ENCODE measurements around the gene ZFHX3.
"Not testable (repeated sequence)": the region's sequence is repeated elsewhere in the genome, so short reads cannot be mapped to it uniquely, and the experiment has no call there.

The ZFHX3 gene

DNA sequence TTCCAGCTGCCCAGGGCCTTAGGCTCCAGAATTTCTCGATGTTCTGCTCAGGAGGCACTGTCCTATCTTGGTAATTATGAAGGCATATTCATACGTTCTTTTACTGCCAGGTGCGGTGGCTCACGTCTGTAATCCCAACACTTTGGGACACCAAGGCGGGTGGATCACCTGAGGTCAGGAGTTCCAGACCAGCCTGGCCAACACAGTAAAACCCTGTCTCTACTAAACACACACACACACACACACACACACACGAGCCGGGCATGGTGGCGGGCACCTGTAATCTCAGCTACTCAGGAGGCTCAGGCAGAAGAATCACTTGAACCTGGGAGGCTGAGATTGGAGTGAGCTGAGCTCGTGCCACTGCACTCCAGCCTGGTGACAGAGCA lies 52.1 kb downstream of the ZFHX3 start:
- not testable (repeated sequence) for DNase-seq

GRCh38 chr16:72995151-72995881 lies 52.6 kb downstream of the ZFHX3 start:
- no peak for DNase-seq

DNA sequence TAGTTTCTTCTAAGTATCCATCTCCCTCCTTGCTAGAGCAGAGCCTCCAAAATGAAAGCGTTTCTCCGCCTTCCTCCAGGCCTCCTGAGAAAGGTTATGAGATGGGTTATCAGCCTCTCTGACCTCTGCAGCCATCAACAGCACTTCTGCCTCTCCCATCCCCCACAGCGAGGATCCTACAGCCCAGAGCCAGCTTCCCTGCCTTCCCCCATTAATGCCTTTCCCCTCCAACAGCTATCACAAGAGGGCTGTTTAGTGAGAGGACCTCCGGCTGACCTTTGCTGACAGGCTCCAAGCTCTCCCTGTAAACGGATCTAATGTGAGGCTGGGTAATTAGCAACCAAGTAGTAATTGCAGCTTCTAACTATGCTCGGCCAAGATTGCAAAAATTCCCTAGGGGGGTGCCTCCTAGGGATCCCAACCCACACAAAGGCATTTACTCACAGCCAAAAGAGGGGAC lies 55.8 kb downstream of the ZFHX3 start:
- DNase-seq: no peak

DNA sequence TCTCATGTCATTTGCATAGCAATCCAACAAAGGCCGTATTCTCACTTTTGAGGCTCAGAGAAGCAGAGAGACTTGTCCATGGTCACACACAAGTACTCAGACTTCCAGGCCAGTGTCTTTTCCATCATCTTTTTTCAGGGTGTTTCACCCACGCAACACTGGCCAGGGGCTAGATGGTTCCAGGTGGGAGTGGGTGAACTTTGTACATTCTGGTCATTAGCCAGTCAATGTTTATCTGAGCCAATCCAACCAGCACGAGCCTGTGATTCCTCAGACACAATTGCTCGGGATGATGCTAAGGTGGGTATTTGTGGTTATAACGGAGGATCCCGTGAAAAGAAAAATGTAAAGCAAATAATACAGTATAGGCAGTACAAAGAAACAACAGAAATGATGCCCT lies 56.3 kb downstream of the ZFHX3 start:
- no peak for DNase-seq

GRCh38 chr16:72991211-72991610 lies 56.7 kb downstream of the ZFHX3 start:
- no peak for DNase-seq

DNA sequence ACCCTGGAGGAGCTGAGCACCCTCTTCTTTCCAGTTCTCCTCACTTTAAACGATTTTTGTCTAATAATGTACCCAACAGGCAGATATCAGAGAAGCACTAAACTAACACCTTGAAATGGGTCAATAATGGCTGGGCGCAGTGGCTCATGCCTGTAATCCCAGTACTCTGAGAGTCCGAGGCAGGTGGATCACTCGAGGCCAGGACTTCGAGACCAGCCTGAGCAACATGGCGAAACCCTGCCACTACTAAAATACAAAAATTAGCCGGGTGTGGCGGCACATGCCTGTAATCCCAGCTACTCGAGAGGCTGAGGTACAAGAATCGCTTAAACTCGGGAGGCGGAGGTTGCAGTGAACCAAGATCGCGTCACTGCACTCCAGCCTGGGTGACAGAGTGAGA lies 57.4 kb downstream of the ZFHX3 start:
- DNase-seq: no peak

GRCh38 chr16:72989579-72990551 lies 58.1 kb downstream of the ZFHX3 start:
- peak; percentile 41 for DNase-seq

DNA sequence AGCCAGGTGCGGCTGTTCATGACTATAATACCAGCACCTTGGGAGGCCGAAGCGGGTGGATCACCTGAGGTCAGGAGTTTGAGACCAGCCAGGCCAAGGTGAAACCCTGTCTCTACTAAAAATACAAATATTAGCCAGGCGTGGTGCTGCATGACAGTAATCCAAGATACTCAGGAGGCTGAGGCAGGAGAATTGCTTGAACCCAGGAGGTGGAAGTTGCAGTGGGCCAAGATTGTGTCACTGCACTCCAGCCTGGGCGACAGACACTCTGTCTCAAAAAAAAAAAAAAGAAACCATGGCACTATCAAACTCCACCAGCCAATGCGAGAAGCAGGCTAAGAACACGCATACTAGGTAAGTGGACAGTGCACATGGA lies 58.7 kb downstream of the ZFHX3 start:
- DNase-seq: not testable (repeated sequence)

DNA sequence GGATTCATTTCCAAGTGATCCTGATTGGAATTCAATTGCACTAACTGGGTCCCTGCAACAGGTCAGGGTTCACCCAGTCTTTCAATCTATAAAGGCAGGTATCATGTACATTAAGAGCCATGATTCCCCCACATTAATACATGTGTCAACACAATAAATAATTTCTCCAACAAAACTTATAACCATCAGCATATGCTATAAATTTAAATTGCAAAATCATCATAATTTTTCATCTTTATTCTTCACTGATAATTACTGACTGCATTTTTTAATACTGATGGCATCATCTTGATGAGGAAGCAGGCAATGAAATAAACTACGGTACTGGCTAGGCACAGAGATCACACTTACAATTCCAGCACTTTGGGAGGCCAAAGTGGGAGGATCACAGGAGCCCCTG lies 59.4 kb downstream of the ZFHX3 start:
- DNase-seq: no peak

- DNase-seq: no peak
These were observed 60.4 kb downstream of the ZFHX3 start for GRCh38 chr16:72987480-72987901.

- no peak for DNase-seq
These were observed 61.9 kb downstream of the ZFHX3 start for GRCh38 chr16:72985995-72986394.

- DNase-seq: no peak
These were observed 62.6 kb downstream of the ZFHX3 start for GRCh38 chr16:72985148-72985941.

DNA sequence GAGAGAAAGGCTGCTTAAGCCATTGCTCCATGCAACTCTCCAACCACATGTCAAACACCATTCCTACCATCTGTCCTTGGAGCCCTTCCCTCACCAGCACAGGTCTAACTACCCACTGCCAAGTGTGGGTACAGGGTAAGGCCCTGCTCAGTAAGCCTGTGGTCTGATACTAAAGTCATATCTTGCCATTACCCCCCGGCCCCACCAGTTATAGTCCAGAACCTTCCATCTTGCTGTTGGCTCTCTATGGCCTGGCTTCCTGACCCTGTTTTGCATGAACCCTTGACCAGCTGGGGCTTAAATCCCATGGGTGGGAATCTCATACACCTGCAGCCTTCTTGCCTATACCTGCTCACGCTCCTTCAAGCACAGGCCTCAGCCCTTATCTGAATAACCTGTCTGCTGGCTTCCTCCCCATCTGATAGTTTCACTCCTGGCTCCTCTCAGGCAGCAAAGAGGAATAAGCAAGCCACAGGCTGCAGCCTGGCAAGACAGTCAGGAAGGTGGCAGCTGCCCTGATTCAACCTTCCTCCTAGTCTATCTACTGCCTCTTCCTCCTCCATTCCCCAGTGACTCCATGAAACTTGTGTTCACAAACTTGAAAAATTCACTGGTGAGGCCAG lies 64.1 kb downstream of the ZFHX3 start:
- no peak for DNase-seq

DNA sequence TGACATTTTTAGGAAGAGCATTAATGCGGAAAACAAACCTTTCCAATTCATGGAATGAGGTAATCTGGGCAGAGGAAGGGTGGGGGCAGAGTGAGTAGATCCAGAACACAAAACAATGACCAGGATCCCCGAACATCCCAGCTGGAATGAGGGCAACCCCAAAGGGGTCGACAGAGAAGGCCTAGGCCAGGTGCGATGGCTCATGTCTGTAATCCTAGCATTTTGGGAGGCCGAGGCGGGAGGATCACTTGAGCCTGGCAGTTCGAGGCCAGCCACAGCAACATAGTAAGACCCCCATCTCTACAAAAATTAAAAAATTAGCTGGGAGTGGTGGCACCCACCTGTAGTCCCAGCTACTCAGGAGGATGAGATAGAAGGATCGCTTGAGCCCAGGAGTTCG lies 64.7 kb downstream of the ZFHX3 start:
- DNase-seq: no peak

DNA sequence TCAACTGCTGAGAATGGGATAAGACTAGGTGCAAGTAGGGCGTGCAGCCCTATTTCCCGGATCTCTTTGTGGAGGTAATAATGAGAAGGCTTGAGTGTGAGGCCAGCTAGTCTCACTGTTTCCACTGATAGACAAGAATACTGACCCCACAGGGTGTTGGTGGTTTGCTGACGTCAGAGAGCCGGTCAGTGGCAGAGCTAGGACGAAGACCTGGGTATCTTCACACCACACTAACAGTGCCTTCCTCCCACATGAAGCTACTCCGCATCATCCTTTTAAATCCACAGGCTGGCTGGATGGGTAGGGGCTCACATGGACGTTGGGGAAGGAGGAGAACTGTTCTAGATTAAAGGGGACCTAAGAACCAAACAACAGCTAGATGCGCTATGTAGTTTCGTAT lies 68.0 kb downstream of the ZFHX3 start:
- DNase-seq: no peak

DNA sequence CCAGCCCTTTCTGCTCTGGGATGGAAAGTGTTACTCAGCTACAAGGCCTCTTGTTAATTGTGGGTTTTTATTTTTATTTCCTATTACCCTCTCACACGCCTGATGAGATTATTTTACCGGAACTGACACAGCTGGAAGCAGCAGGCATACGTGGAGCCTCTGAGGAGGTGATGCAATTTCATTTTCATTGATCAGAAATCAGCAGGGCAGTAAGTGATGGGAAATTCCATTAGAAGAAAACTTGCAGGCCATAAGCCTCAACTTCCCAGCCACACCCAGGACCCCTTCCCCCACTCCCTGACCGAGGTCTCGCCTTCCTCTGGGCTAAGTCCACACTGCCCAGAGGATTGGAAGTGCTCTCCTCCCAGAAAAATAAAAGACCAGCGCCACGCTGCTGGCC lies 69.7 kb downstream of the ZFHX3 start:
- DNase-seq: no peak

DNA sequence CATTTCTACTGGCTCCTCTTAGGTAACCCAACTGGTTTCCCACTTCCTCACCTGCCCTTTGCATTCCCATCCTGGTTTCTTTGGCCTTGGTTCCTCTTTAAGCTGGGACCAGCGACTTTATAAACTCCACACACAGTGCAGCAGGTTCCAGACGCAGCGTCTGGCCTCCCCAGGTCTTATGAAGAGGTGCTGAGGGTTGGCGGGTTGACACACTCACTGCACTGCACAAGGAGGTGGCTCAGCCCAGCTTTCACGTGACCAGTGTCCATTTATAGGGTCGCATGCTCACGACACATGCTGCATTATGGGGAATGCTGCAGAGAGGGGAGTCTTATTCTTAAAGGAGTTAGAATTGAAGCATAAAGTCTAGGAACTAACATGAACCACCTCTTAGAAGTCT lies 70.8 kb downstream of the ZFHX3 start:
- no peak for DNase-seq

- no peak for DNase-seq
These were observed 71.4 kb downstream of the ZFHX3 start for GRCh38 chr16:72976438-72977064.

- DNase-seq: no peak
These were observed 72.0 kb downstream of the ZFHX3 start for GRCh38 chr16:72975809-72976437.

DNA sequence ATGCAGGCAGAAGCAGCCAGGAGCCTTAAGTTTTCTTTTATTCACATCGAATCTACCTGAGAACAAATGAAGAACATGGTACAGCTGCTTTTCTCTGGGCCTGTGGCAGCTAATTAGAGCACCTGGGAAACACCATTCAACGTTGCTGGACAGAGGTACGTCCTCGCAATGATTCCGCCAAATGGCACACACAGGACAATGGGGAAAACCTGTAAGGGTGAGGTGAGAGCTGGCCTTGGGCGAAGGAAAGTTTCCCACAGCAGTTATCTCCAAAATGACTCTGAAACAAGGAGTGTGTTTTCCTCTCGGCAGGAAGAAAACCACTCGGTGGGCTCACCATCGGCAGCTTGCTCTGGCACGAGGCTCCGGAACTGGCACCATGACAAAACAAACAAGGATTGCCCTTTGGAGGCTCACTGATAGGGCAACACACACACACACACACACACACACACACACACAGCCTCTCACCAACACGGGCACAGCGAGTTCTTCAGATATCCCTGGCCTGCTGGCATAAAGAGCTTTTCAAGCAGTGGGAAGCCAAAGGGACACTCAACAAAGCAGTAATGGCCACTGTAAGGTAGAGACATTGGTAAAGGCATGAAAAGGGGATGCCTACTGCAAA lies 73.7 kb downstream of the ZFHX3 start:
- DNase-seq: no peak

GRCh38 chr16:72972878-72973571 lies 74.9 kb downstream of the ZFHX3 start:
- no peak for DNase-seq

Measured in T1000 (cell line).